Motor neuron (in vitro differentiated cells): ENCODE data around the gene ZNF423. TPM values are rescaled to one million over a fixed set of nuclear protein-coding genes. Genes with fewer than 3 reads are reported as not detected.

ENCODE experiments used
- ATAC-seq, 8 experiments: fragments of 200-7000 bp; cut with Tn5 transposase; replicated peaks in 6 of 8; 2 replicates each; pipeline ENCODE4 v1.8.0; 2021; ENCODE audit warnings: mild to moderate bottlenecking in 8 of 8, moderate library complexity in 8 of 8
- H3K27ac ChIP-seq, 2 donors: fragments of 250-450 bp; sonication (Bioruptor Pico); 2 replicates each; pipeline ENCODE4 v1.9.0; 2021; ENCODE audit warnings: antibody characterized with exemption in 2 of 2, mild to moderate bottlenecking in 2 of 2, moderate library complexity in 1 of 2
- H3K4me1 ChIP-seq, 2 donors: fragments of 250-450 bp; sonication (Bioruptor Pico); replicated peaks in 1 of 2; 2 replicates each; pipeline ENCODE4 v1.6.1; 2021; ENCODE audit warnings: antibody characterized with exemption in 2 of 2, mild to moderate bottlenecking in 2 of 2, moderate library complexity in 1 of 2
- H3K4me3 ChIP-seq, 5 donors: fragments of 250-450 bp; sonication (Bioruptor Pico); 2 replicates each; pipeline ENCODE4 v1.9.0; 2021; ENCODE audit warnings: antibody characterized with exemption in 5 of 5, mild to moderate bottlenecking in 5 of 5, moderate library complexity in 4 of 5
- WGBS, 10 experiments: fragments of 450-650 bp; shearing (Covaris generic); methylation state at CpG; one replicate each; pipeline ENCODE4 v1.0.0; 2022; 5-methylcytosine and 5-hydroxymethylcytosine counted together
- in situ Hi-C, 9 experiments: fragments of 400-800 bp; cut with MboI; loops; one replicate each; pipeline ENCODE4 v1.15.0; 2021; ENCODE audit warnings: low sequenced_read_pairs in 9 of 9, low pct_unique_long_range_greater_than_20kb in 2 of 9; ENCODE audit not compliant: unreplicated experiment in 9 of 9
- total RNA-seq, 8 experiments: library from RNA; unstranded; fragments of 300-600 nt; gene quantifications; 2 replicates each; pipeline versions ENCODE4 v1.2.3 to v1.2.4, GENCODE V29; 2022

ZNF423 gene
- total RNA-seq, 8 experiments from 2014 or later, result 1.1 to 31.2 (median 19.0) TPM

DNA sequence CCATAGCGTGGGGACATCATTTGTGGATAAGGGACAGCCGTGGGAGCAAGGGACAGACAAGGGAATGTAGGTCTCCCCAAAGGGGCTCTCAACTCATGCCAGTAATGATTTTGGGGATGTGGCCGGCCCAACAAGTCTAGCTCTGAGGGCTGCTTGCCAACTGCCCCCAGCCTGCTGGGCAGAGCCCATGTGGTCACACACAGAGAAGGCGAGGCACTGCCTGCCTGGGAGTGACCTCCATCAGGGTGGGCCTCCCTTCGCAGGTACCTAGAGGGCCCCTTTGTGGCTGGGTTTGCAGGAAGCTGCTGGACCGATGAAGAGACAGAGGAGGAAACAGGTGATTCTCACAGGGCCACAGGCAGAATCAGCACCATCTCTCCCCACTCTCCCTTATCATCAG, 305.2 kb downstream of the ZNF423 start:
- in situ Hi-C loops, result no loop called here
- Histone ChIP-seq H3K4me1 (peaks cover 48 to 67% of the 10 kb centered on the region in 2 donors), H3K27ac (no peak overlapping the region), H3K4me3 (no peak overlapping the region)
- 33 to 100% (median 82%) methylated on average over 1 to 2 of the region's 6 CpGs; no CpG with 5 or more reads in 6 of the 10 experiments for WGBS, 10 experiments
- no peak for ATAC-seq

DNA sequence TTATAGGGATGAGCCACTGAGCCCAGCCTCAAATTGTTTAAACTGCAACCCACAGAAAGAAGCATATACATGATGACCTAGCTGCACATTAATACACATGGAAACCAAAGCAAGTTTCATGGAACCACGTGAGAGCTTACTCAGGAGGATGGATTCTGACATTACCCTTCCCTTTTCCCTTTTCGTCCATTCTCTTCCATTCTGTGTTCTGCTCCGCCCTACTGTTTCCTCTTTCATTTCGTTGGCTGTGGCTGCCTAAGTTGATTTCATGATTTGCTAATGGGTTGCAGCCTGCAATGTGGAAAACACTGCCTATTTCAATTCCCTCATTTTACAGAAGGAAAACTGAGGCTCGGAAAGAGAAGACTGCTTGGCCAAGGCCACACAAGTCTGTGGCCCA, 305.8 kb downstream of the ZNF423 start:
- Histone ChIP-seq H3K4me3 (no peak overlapping the region), H3K4me1 (peaks cover 53 to 70% of the 10 kb centered on the region in 2 donors), H3K27ac (no peak overlapping the region)
- 28 to 89% (median 67%) methylated on average over 1 to 5 of the region's 5 CpGs; no CpG with 5 or more reads in 1 of the 10 experiments for WGBS, 10 experiments
- ATAC-seq, result peak in 2 of 8 experiments; percentile 55 to 56
- in situ Hi-C loops, result no loop called here

DNA sequence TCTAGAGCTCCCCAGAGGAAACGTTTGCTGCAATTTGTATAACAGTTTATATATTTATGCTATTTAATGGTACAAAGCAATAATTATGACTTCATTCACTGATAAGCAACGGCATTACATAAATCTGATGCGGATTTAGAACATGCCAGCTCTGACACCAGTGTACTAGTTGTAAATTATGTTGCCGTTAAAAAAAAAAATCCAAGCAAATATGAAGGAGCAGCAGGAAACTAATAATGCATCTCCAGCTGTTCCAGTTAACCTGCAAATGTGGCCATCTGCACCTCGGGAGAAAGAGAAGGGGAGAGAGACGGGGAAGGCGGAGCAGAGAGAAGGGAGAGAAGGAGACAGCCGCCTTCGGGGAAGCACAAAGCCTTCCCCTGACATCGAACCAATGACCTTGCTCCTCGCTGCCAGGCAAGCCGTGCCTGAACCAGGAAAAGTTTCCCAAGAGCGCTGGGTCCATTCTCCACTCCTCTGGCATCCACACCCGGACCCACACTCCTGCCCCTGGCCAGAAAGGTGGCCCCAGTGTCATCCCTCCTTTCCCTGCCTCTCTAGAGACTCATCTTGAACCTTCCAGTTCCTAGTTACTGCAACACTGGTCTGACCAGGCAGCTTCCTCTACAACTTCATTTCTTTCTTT, 307.5 kb downstream of the ZNF423 start:
- ATAC-seq, result peak in 5 of 8 experiments; percentile 2 to 48 (median 26)
- peaks cover 59 to 80% of the 10 kb centered on the region in 2 donors for H3K4me1 ChIP-seq
- peak overlapping the region; percentile 11 to 44 for H3K27ac ChIP-seq
- no peak overlapping the region for H3K4me3 ChIP-seq
- in situ Hi-C loops, result loop anchor here in 1 of 9 experiments (25.0 kb wide), 1 partner anchor 314 kb away; the partner anchor contains the start of gene ZNF423
- WGBS, 10 experiments, result 20 to 61% (median 48%) methylated on average over 1 to 10 of the region's 14 CpGs; no CpG with 5 or more reads in 2 of the 10 experiments

DNA sequence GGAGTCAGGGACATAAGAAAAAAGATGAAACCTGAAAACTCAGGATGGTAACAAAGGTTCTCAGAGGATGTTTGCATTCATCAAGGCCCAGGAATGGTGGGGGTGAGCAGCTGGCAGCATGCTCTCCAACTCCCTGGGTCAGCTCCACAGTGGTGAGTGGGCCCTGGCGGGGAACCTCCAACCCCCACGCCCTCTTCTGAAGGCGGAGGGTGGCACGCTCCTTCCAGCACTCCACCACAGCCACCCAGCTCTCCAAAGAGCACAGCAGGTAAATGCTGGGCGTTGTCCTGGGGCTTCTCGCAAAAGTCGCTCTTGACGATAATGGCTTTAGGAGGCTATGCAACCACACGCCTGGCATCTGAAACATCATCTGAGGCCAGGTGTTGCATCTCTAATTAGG, 308.5 kb downstream of the ZNF423 start:
- no peak overlapping the region for H3K4me3 ChIP-seq
- in situ Hi-C loops, result loop anchor here in 1 of 9 experiments (25.0 kb wide), 1 partner anchor 315 kb away; the partner anchor contains the start of gene ZNF423
- no peak for ATAC-seq
- WGBS, 10 experiments, result 82 to 100% (median 86%) methylated on average over 1 to 6 of the region's 9 CpGs; no CpG with 5 or more reads in 5 of the 10 experiments
- peak overlapping the region in 1 of 2 donors; percentile 23 for H3K27ac ChIP-seq
- H3K4me1 ChIP-seq, result peaks cover 65 to 84% of the 10 kb centered on the region in 2 donors

DNA sequence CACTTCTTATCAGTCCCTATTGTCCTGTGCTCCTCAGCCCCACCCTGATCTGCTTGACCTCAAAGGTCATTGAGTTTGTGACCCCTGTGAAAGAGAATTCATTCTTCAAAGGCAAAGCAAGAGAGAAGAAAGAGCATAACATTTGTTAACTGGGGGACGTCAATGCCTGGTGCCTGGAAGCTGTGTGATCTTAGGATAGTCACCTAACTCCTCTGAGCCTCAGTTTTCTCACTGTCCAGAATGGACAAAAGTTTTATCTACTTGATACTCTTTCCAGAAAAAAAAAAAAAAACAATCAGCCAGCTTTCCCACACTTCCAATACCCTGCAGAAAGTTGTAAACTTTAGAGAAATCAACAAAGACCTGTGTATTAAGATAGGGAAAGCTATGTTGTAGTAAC, 309.2 kb downstream of the ZNF423 start:
- WGBS, 10 experiments, result 33 to 57% methylated on average over 1 of the region's 1 CpG; no CpG with 5 or more reads in 8 of the 10 experiments
- Histone ChIP-seq H3K4me1 (peaks cover 65 to 84% of the 10 kb centered on the region in 2 donors), H3K4me3 (no peak overlapping the region), H3K27ac (no peak overlapping the region)
- ATAC-seq, result no peak
- in situ Hi-C loops, result loop anchor here in 1 of 9 experiments (25.0 kb wide), 1 partner anchor 316 kb away; the partner anchor contains the start of gene ZNF423

DNA sequence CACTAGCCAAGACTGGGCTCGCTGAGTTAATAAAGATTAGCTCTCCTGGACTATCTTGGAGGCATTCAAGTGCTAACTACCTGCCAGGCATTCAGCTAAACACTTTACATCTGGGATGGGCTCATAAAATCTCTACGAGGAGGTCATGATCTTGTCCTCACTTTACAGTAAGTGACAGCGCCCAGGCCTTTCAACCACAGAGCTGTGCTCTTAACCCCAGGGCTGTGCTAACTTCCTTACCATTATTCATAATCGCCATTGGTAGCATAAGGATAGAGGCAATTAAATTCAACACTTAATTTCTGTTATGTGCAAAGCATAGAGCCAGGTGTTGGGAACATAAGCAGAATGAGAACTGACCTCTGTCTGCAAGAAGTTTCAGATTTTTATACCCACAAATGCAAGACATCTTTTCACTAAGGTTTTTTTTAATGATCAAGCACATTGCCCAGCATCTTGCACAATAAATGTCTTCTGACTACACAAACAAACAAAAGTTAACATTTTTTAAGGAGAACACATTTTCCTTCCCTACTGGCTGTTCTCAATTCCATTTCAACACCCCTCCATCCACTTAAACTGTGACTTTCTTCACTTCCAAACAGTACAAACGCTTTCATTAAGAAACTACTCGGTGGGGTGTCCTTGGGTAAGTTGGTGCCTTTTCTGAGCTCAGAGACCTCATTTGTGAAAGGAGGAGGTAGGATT, 310.0 kb downstream of the ZNF423 start:
- Histone ChIP-seq H3K4me3 (no peak overlapping the region), H3K27ac (no peak overlapping the region), H3K4me1 (peaks cover 58 to 84% of the 10 kb centered on the region in 2 donors)
- 11 to 60% (median 47%) methylated on average over 1 to 6 of the region's 6 CpGs for WGBS, 10 experiments
- in situ Hi-C loops, result loop anchor here in 1 of 9 experiments (25.0 kb wide), 1 partner anchor 316 kb away; the partner anchor contains the start of gene ZNF423
- ATAC-seq, result peak in 3 of 8 experiments; percentile 54 to 62 (median 58)

DNA sequence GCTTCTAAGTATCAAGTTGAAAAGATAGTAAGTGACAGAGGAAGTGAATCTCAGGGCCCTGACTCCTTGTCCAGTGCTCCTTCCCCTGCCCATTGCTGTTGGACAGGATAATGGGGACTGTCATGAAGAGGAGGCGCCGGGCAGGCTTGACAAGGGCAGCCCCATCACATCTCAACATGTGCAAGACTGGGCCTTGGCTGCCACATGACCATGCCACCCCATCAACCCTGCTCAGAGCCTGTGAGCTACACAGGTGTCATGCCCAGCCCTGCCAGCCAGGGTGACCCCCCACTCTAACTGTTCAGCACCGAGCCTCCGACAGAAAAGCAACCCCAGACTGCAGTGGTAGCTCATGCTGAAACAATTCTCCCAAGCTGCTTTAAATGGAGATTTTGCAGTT, 310.7 kb downstream of the ZNF423 start:
- WGBS, 10 experiments, result 73 to 100% (median 92%) methylated on average over 1 to 3 of the region's 4 CpGs; no CpG with 5 or more reads in 6 of the 10 experiments
- no peak for ATAC-seq
- peaks cover 54 to 78% of the 10 kb centered on the region in 2 donors for H3K4me1 ChIP-seq
- in situ Hi-C loops, result loop anchor here in 1 of 9 experiments (25.0 kb wide), 1 partner anchor 317 kb away; the partner anchor contains the start of gene ZNF423
- no peak overlapping the region for H3K27ac ChIP-seq
- H3K4me3 ChIP-seq, result no peak overlapping the region

DNA sequence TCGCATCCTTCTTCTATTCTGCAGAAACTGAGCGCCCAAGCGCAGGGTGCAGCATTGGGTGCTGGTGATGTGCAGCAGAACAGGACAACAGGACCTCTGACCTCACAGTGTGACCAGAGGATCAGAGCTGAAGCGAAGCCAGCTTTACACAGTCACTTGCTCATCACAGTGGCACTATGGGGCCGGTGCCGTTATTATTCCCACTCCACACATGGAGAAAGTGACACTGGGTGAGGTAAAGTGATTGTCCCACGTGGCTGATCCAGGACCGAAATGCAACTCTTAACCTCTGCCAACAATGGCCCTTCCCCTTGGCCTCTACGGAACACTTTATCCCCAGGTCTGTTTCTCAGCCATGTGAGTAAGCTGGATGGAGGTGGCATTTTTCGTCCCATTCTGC, 311.1 kb downstream of the ZNF423 start:
- H3K27ac ChIP-seq, result no peak overlapping the region
- WGBS, 10 experiments, result 78 to 100% (median 93%) methylated on average over 1 to 6 of the region's 10 CpGs; no CpG with 5 or more reads in 4 of the 10 experiments
- no peak for ATAC-seq
- in situ Hi-C loops, result loop anchor here in 1 of 9 experiments (25.0 kb wide), 1 partner anchor 317 kb away; the partner anchor contains the start of gene ZNF423
- peaks cover 54 to 78% of the 10 kb centered on the region in 2 donors for H3K4me1 ChIP-seq
- no peak overlapping the region for H3K4me3 ChIP-seq

DNA sequence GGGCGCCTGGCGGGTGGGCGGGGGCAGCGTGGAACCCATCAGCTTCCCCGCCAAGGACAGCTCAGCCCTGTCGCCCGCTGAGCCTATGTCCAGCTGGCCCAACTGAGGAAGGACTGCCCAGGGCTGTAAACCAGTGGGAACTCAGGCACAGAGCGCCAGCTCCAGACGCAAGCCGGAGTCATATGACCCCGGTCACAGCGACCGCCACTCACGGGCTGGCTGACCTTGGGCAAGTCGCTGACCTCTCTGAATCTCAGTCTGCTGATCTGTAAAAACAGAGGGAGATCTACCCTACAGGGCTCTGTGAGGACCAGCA, 312.3 kb downstream of the ZNF423 start:
- Histone ChIP-seq H3K4me3 (no peak overlapping the region), H3K4me1 (peaks cover 48 to 74% of the 10 kb centered on the region in 2 donors), H3K27ac (peak overlapping the region in 1 of 2 donors; percentile 27)
- in situ Hi-C loops, result loop anchor here in 1 of 9 experiments (25.0 kb wide), 1 partner anchor 319 kb away; the partner anchor contains the start of gene ZNF423
- WGBS, 10 experiments, result 60 to 90% methylated on average over 1 to 4 of the region's 15 CpGs; no CpG with 5 or more reads in 8 of the 10 experiments
- ATAC-seq, result no peak

DNA sequence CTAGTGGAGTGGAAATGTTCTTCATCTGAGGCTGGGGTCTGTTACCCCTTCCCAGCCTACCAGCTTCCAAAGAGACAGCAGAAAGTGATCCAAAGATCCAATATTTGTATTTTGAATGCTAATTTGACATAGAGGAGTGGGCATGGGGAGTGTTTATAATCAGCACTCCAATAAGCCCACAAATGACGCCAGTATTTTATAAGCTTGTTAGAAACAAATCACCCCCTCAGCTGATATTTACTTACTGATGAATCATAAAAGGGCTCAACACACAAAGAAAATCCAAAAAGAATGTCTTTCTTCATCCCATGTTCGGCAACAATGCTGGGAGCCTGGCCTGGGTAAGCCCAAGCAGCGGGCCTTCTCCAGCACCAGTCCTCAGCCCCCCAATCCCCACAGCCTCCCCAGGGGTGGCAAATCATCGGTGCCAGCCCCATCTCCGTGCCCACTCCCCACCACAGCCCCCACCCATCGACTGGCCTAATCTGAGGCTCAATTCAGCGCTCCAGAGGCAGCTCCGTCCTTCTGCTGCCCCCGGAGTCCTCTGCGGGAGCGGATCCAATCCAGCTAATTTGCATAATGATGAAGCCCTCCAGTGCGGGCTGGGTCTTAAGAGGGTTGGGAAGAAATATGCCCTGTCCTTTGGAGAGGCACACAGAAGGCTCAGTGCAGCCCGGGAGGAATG, 312.8 kb downstream of the ZNF423 start:
- peaks cover 43 to 69% of the 10 kb centered on the region in 2 donors for H3K4me1 ChIP-seq
- ATAC-seq, result peak in 5 of 8 experiments; percentile 37 to 59 (median 52)
- in situ Hi-C loops, result loop anchor here in 1 of 9 experiments (25.0 kb wide), 1 partner anchor 319 kb away; the partner anchor contains the start of gene ZNF423
- peak overlapping the region; percentile 29 to 64 for H3K27ac ChIP-seq
- H3K4me3 ChIP-seq, result no peak overlapping the region
- 75 to 100% (median 89%) methylated on average over 1 to 3 of the region's 13 CpGs; no CpG with 5 or more reads in 6 of the 10 experiments for WGBS, 10 experiments

DNA sequence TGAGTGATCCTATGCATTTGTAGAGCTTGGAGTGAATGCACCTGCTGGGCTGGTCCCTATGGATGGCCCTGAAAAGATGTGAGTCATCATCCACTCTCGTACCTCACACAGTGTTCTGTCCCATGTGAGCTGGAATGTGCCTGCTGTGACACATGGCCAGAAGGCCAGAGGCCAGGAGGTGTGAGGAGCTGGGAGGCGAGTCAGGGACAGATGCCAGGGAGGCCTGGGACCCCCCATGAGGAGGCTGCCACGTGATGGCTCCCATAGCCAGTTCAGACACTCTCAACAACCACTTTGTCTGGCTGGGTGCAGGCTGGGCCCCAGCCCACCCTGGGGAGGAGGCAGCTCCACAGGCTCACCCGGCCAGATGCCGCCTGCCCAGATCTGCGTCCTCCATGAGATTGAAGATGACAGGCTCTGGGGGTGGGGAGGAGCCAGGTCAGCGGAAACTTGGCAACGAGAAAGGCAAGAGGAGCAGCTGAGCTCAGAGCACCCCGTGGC, 313.5 kb downstream of the ZNF423 start:
- Histone ChIP-seq H3K27ac (peak overlapping the region; percentile 29 to 64), H3K4me1 (peaks cover 36 to 64% of the 10 kb centered on the region in 2 donors), H3K4me3 (no peak overlapping the region)
- in situ Hi-C loops, result loop anchor here in 1 of 9 experiments (25.0 kb wide), 1 partner anchor 320 kb away; the partner anchor contains the start of gene ZNF423
- WGBS, 10 experiments, result 63 to 100% methylated on average over 1 to 2 of the region's 9 CpGs; no CpG with 5 or more reads in 8 of the 10 experiments
- ATAC-seq, result peak in 7 of 8 experiments; percentile 11 to 89 (median 86)

DNA sequence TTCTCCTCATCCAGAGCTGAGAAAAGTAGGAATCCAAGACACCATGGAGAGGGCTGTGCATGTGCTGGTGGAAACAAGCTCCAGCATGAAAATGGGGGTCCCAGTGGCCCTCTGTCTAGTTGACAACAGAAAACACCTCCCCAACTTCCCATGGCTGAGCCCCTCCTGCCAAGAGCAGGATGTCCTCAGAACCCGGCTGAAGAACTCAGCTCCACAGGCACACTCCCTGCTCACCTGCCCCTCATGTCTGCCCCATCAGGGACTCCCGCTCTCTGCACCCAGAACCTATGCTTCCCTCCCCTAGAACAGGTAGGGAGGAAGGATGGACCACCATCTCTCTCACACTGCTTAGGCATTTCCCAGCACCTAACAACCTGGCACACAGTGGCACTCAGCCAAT, 315.1 kb downstream of the ZNF423 start:
- 33 to 100% (median 100%) methylated on average over 1 to 2 of the region's 2 CpGs; no CpG with 5 or more reads in 5 of the 10 experiments for WGBS, 10 experiments
- Histone ChIP-seq H3K27ac (no peak overlapping the region), H3K4me3 (no peak overlapping the region), H3K4me1 (peaks cover 39 to 50% of the 10 kb centered on the region in 2 donors)
- no peak for ATAC-seq
- in situ Hi-C loops, result loop anchor here in 1 of 9 experiments (25.0 kb wide), 1 partner anchor 321 kb away; the partner anchor contains the start of gene ZNF423
